Fibroblast of skin of abdomen (primary cell): ENCODE measurements around the gene DNAJC28.
"Not testable (repeated sequence)": the region's sequence is repeated elsewhere in the genome, so short reads cannot be mapped to it uniquely, and the experiment has no call there.

ENCODE experiments used
- DNase-seq: peaks from one replicate; pipeline ENCODE4 v3.0.0-alpha.2; 2013

Gene DNAJC28

DNA sequence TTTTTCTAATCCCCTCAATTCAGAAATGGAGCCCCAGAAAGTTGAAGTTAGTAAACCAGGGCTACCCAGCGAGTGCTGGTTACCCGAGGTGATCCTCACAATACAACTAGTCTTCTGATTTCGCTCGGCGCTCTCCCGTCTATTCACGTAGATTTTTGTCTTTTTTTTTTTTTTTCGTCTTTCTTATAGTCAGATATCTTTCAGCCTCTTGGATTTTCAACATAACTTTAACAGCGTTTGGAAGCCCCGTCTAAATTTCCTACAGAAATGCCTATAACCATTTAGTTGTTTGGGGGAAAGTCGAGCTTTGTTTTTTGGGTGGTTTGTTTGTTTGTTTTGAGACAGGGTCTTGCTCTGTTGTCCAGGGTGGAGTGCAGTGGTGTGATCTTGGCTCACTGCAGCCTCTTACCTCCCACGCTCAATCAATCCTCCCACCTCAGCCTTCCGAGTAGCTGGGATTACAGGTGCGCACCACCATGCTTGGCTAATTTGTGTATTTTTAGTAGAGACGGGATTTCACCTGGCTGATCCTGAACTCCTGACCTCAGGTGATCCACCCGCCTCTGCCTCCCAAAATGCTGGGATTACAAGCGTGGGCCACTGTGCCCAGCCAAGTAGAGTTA is 10.9 kb downstream of the DNAJC28 start:
- DNase-seq = no peak

DNA sequence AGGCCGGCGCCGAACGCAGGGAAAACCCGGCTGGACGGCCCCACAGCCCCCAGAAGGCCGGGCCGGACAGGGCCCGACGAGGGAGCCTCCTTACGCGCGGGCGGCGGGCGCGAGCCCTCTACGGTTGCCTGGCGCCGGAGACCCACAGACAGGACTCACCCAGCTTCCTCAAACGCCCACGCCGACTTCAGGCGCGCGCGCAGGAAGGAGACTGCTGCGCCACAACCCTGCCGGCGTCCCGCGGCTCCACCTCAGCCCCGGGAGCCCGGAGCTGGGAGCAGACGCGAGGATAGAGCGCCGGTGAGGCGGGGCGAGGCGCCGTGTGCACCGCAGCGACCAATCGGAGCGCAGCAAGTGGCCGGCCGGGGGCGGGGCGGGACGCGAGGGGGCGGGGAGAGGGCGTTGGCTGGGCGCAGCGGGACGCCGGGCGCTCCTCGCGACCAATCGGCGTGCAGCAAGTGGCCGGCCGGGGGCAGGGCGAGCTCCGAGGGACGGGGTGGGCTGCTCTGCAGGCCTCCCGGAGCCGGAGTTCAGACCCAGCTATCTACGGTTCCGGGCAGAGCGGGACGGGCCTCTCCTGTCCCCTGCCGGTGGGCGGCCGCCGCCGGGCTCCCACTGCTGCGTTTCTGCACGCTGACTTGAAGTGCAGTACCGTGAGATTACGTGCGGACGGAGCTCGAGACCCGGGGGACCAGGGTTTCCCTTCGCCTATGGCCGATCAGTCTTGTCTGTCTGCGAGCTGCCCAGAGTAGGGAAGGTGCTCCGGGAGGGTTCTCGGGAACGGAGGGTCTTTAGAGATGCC is 11.6 kb downstream of the DNAJC28 start, which contains the start of gene TMEM50B:
Gene TMEM50B, minus strand, starts transcription at position 296 of the 802 bp plus-strand sequence. CDS start 11,089 bp downstream, outside the sequence.
- peak; percentile 97 for DNase-seq

DNA sequence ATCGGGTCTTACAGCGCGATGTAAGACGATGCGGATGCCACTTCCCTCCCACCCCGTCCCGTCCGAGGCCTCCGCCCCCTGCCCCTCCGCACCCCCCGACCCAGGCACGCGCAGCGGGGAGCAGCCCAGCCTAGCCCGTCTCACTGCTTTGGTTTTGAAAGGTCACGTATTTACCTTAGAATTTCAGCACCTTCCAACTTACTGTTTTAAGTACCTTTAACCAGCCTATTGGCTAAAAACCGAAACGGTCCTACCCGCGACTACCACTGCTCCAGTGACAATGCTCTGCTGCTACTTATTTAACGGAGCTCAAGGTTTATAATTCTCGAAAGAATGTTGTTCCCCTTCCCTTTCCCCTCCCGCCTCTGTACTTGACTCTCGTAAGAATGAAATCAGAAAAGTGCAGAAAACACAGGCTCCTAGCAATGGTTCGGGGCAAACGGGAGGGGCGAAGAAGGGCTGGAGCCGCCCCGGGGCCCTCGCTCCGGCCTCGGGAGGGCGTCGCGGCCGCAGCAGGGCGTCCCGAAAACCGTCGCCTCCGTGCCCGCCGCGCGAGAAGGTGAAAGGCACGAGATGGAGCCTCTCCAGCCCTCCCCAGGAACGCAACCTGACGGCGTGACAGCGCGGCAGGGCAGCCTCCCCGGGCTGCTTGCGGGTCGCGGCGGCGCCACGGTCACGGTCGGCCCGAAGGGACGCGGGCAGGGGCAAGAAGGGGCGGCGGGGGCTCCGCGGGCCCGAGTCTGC is 12.4 kb downstream of the DNAJC28 start:
- peak; percentile 11 for DNase-seq

DNA sequence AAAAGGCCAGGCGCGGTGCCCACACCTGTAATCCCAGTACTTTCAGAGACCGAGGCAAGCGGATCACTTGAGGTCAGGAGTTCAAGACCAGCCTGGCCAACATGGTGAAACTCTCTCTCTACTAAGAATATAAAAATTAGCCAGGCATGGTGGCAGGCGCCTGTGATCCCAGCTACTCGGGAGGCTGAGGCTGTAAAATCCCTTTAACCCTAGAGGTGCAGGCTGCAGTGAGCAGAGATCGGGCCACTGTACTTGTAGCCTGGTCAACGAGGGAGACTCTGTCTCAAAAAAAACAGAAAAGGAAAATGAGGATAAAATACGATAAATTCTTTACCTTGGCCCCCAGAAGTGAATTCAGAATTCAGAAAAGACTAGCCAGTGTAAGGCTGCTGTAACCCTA is 13.3 kb downstream of the DNAJC28 start:
- no peak for DNase-seq

DNA sequence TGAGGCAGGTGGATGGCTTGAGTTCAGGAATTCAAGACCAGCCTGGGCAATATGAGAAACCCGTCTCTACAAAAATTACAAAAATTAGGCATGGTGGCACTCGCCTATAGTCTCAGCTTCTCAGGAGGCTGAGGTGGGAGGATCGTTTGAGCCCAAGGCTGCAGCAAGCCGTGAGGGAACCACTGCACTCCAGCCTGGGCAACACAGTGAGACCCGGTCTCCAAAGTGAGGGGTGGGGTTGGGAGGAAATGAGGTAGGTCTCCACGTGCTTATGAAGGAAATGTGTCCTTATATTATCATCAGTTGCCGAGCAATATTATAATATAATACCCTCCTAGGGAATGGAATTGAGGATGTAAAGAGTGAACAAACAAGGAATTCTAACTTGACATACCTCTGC is 14.4 kb downstream of the DNAJC28 start:
- no peak for DNase-seq

DNA sequence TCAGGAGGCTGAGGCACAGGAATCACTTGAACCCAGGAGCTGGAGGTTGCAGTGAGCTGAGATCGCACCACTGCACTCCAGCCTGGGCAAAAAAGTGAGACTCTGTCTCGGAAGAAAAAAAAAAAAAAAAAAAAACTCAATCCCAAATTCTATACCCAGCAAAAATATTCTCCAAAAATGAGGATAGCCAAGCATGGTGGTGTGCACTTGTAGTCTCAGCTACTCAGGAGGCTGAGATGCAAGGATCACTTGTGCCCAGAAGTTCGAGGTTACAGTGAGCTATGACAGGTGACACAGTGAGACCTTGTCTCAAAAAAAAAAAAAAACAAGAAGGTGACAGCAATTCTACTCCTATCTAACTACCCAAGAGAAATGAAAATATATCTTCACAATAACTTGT is 18.2 kb downstream of the DNAJC28 start:
- DNase-seq = no peak

DNA sequence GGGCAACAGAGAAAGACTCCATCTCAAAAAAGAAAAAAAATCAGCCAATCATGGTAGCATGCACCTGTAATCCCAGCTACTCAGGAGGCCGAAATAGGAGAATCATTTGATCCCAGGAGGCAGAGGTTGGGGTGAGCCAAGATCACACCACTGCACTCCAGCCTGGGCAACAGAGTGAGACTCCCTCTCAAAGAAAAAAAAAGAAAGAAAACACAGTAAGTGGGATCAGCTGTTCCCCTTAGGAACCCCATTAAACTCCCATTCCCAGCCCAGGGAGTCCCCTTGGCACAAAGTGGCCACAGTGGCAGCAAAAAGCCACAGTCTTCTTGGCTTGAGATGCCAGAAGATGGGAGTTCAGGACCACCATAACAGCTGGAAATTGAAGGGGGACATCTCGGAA is 20.8 kb downstream of the DNAJC28 start:
- no peak for DNase-seq

DNA sequence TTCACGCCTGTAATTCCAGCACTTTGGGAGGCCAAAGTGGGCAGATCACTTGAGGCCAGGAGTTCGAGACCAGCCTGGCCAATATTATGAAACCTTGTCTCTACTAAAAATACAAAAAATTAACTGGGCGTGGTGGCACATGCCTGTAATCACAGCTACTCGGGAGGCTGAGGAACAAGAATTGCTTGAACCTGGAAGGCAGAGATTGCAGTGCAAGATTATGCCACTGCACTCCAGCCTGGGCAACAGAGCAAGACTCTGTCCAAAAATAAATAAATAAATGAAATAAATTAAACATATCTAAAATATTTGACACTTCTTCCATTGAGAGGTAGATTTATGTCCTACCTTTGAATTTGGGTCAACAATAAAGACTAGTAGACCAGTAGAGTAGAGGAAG is 22.3 kb downstream of the DNAJC28 start:
- not testable (repeated sequence) for DNase-seq

DNA sequence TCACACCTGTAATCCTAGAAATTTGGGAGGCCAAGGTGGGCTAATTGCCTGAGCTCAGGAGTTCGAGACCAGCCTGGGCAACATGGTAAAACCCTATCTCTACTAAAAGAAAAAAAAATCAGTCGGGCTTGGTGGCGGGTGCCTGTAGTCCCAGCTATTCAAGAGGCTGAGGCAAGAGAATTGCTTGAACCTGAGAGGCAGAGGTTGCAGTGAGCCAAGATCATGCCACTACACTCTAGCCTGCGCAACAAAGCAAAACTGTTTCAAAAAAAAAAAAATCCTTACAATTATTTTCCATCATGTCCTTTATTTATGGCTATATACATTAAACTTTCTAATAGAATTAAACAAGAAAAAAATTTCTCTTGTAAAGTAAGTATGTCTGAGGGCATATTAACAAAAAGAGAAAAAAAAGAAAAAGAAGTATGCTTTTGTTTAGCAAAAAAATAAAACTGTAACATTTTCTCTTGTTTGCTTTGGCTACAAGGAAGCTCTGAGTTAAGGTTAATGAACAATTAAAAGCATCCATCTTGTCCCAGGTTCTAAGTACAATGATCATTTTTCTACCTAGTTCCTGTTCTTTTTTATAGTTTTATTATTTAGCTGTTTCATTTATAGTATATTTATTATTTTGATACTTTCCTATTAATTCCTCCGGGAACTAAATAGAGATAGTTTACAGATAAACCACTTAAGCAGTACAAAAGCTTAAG is 29.8 kb downstream of the DNAJC28 start:
- no peak for DNase-seq

DNA sequence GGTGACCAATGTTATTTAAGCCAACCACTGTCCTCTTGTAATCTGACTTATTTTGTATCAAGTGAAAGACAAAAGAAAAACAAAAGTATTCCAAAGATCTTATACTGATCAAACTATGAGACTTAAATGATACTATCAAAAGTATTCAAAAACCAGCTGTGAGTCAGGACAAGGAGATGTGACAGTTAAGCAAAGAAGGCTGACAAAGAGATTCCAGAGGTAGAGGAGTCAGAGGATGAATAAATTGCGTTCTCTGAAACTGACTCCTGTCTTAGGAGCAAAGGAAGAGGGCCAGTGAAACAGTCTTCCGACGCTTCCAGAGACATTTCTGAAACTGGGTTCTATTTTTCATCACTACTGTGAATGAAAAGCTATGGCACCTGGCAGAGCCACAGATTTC is 32.7 kb downstream of the DNAJC28 start:
- DNase-seq = no peak

DNA sequence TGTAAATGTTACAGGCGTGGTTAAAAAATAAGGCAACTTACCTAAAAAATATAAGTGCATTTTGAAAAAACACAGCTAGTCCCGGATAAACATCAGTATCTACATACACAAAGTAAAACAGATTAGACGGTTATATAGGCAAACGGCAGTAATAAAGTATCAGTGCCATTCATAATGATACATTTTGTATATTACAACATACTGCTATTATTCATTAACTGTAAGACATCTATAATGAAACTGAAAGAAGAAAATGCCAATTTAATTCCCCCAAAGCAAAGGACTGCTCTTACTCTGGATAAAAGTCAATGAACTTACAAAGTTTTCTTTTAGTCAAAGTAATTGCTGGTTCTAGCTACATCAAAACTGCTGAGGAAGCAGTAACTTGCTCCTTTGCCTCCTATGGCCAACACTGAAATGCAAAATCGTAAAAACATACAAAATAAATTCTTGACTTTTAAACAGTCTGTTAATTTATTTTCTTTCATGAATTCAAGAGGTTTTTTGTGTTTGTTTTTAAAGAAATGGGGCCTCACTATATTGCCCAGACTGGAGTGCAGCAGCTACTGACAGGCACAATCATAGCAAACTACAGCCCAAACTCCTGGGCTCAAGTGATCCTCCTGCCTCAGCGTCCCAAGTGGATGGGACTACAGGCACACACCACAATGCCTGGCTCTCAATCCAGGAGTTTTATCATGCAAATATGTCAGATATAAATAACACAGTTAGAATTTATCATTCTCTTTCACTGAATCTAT is 35.6 kb downstream of the DNAJC28 start:
- DNase-seq = no peak

DNA sequence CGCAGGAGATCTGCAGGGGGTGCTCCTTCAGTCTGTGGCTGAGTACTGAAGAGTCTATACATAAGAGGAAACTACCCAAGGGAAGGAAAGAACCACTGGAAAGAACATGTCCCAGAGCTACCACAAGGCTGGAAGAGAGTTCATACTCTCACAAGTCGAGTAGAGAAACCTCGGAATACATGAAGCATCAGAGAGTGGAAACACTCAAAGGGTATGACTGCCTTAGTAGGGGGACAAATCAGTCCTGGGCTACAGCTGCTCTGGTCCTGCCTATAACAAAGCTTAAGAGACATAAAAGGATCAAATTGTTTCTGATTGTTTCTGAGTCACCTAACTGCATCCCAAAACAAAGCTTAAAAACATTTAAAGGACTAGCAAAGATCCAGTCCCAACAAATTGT is 39.2 kb downstream of the DNAJC28 start:
- no peak for DNase-seq

DNA sequence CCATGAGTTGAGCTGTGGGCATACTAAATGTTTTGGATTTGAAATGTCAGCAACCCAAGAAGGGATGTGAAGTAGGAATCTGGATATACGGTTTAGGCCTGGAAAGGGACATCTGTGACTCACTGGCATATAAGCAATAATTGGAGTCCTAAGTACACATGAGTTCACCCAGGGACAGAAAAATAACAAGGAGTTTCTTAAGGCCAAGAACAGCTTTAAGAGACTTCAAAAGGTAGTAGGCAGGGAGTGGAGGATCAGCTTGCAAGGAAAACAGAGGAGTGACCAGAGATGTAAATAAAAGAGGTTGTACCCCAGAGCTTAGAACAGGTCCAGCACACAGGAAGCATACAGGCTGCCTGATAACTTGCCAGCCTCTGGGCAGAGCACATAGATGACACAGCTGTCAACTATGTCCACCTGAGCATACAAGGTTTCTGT is 39.9 kb downstream of the DNAJC28 start:
- no peak for DNase-seq

DNA sequence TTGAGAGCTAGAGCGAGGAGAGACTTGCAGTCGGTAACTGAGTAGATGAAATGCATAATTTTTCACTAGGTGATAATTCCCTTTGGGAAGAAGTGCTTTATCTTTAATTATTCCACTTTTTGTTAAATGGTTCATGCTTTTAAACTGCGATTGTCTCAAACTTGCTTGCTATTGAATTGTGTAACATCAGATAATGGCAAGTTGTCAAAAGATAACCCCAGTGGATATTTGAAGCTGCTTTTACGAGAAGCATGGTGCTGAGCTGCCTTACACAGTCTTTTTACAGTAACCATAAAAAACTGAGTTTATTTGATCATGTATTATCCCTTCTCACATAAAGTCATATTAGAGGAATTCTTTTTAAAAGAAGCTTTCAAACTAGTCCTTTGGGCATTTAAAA is 41.9 kb downstream of the DNAJC28 start:
- DNase-seq = no peak

DNA sequence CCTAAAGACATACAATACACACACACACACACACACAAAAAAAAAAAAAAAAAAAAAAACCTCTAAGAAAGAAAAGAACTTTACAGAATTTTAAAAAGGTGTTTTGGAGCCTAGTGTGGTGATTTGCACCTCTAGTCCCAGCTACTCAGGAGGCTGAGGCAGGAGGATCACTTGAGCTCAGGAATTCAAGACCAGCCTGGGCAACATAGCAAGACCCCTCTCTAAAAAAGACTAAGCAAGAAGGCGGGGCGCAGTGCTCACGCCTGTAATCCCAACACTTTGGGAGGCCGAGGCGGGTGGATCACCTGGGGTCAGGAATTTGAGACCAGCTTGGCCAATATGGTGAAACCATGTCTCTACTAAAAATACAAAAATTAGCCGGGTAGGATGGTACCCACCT is 44.9 kb downstream of the DNAJC28 start:
- DNase-seq = not testable (repeated sequence)

DNA sequence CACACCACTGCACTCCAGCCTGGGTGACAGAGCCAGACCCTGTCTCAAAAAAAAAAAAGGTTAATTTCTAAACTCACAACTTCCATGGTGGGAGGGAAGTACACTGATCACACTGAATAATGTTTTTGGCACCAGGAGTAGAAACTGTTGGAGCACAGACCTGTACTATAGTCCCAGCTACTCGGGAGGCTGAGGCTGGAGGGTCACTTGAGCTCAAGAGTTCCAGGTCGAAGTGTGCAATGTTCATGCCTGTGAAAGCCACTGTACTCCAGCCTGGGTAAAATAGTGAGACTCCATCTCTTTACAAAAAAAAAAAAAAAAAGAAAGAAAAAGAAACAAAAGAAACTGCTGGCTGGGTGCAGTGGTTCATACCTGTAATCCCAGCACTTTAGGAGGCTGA is 47.0 kb downstream of the DNAJC28 start:
- DNase-seq = no peak

DNA sequence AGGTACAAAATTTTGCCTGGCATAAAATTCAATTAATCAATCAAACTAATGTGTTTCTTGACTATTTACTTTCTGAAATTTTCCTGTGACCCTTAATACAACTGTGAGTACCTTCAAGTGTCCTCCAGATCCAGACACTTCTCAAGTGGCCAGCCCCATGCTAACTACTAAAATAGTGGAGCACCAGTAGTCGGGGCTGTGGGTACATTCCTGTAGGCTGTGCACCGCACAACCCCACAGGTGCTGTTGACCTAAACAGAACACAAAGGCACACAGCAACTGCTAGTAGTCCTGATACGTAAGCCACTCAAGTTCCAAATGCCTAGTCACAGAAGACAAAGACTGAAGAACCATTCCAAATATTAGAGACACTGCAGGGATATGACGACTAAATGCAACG is 48.3 kb downstream of the DNAJC28 start:
- DNase-seq = no peak

DNA sequence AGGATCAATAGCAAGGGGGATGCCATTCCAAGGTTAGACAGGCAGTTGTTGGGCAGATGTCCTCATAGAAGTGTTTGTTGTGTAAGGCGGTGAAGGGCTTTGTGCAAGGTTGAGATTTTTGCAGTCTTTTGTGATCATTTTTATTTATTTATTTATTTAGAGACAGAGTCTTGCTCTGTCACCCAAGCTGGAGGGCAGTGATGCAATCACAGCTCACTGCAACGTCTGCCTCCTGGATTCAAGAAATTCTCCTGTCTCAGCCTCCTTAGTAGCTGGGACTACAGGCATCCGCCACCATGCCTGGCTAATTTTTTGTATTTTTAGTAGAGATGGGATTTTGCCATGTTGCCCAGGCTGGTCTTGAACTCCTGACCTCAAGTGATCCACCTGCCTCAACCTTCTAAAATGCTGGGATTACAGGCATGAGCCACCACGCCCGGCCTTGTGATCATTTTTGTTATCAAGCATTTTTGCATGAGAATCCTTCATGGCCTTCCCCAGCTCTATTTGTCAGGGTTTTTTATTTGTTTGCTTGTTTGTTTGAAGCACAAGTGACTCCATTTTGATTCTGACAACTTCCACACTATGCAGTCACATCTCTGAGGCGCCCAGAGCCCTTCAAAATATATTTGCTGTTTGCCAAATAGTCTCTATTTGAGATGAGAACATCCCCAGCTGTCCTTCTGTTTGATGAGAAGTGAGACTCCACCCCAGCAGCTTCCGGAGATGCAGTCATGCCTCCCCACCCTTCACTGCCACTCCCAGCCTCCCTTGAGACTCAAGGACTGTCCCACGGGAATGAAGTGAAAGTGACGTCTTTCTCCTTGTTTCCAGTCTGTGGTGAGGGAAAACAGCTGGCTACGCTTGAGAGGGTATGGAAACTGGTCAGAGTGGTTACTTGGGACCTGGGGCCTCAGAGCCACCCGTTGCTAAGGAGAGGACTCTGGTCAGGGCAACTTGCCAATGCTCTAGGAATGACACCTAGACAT is 49.7 kb downstream of the DNAJC28 start:
- peak; percentile 21 for DNase-seq
